Naive B cell (primary cell): ENCODE data around the gene TMEM258. TPM values are rescaled to one million over a fixed set of nuclear protein-coding genes. Genes with fewer than 3 reads are reported as not detected.

ENCODE experiments used
- ATAC-seq, 2 donors: fragments of 150-1000 bp; cut with Tn5 transposase; 2 replicates each; pipeline ENCODE4 v1.10.0; 2021; ENCODE audit warnings: low read depth in 2 of 2, mild to moderate bottlenecking in 2 of 2, moderate library complexity in 2 of 2
- DNase-seq: peaks from one replicate; pipeline ENCODE4 v3.0.0; 2022
- H3K27ac Mint-ChIP-seq, 6 donors: one replicate each; pipeline ENCODE4 v1.8.0; 2020 to 2022; ENCODE audit warnings: mild to moderate bottlenecking in 6 of 6, mixed read lengths in 6 of 6, moderate library complexity in 5 of 6, inconsistent platforms in 2 of 6
- H3K27me3 Mint-ChIP-seq, 3 donors: one replicate each; pipeline ENCODE4 v1.8.0; 2021 to 2022; ENCODE audit warnings: mixed read lengths in 3 of 3, mild to moderate bottlenecking in 1 of 3
- H3K36me3 Mint-ChIP-seq, 2 donors: one replicate each; pipeline ENCODE4 v1.8.0; 2020 to 2022; ENCODE audit warnings: mixed read lengths in 2 of 2, inconsistent platforms in 1 of 2, mild to moderate bottlenecking in 1 of 2
- H3K4me1 Mint-ChIP-seq, 3 donors: one replicate each; pipeline ENCODE4 v1.8.0; 2020 to 2022; ENCODE audit warnings: mixed read lengths in 3 of 3, inconsistent platforms in 1 of 3, mild to moderate bottlenecking in 1 of 3, moderate library complexity in 1 of 3
- H3K4me3 Mint-ChIP-seq, 8 donors: one replicate each; pipeline ENCODE4 v1.8.0; 2020 to 2022; ENCODE audit warnings: mild to moderate bottlenecking in 8 of 8, mixed read lengths in 8 of 8, moderate library complexity in 8 of 8, inconsistent platforms in 2 of 8
- H3K9me3 Mint-ChIP-seq, 7 donors: one replicate each; pipeline ENCODE4 v1.8.0; 2020 to 2022; ENCODE audit warnings: mixed read lengths in 7 of 7, mild to moderate bottlenecking in 5 of 7, inconsistent platforms in 2 of 7, moderate library complexity in 1 of 7
- polyA plus RNA-seq, 6 donors: library from polyadenylated mRNA; unstranded; fragments of 300-500 nt; fragmentation: Illumina TruSeq; gene quantifications; one replicate each; pipeline ENCODE4 v1.2.3, GENCODE V29; 2021; ENCODE audit warnings: low read depth in 6 of 6

Gene TMEM258
- polyA plus RNA-seq, 6 donors from 2014 or later, result 117 to 238 (median 185) TPM

GRCh38 chr11:61774411-61774810, 18.0 kb downstream of the TMEM258 start:
- H3K9me3 Mint-ChIP-seq, result no peaks in the 10 kb centered on the region
- no peaks in the 10 kb centered on the region for H3K36me3 Mint-ChIP-seq
- DNase-seq (no peak), ATAC-seq (no peak)
- H3K27ac Mint-ChIP-seq, result peak overlapping the region in 1 of 6 donors; percentile 92
- H3K4me3 Mint-ChIP-seq, result peak overlapping the region in 1 of 8 donors; percentile 72
- H3K4me1 Mint-ChIP-seq, result peaks cover 11 to 17% (median 11%) of the 10 kb centered on the region in 3 donors
- H3K27me3 Mint-ChIP-seq, result peaks cover 0 to 27% (median 14%) of the 10 kb centered on the region in 3 donors

GRCh38 chr11:61773809-61774208, 18.6 kb downstream of the TMEM258 start:
- H3K27ac Mint-ChIP-seq, result peak overlapping the region in 1 of 6 donors; percentile 11
- H3K4me3 Mint-ChIP-seq, result no peak overlapping the region
- H3K36me3 Mint-ChIP-seq, result no peaks in the 10 kb centered on the region
- no peaks in the 10 kb centered on the region for H3K9me3 Mint-ChIP-seq
- DNase-seq (no peak), ATAC-seq (no peak)
- peaks cover 11 to 17% (median 11%) of the 10 kb centered on the region in 3 donors for H3K4me1 Mint-ChIP-seq
- peaks cover 0 to 27% (median 14%) of the 10 kb centered on the region in 3 donors for H3K27me3 Mint-ChIP-seq

DNA sequence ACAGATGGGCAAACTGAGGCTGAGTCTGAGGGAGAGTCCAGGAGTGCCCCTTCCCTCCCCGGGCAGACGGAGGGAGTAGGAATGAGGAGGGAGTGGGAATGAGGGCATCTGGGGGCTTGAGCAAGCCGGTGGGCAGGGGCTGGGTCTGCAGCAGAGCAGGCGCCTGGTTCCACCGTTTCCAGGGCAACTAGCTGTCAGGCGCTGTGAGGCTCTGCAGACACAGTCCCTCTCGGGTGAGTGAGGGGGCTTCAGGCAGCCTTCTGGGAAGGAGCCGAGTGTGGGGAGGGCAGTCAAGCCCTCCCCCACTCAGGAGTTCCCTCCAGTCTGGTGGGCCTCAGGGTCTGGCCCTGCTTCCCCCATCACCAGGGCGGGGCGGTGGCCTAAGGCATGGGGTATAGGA, 19.0 kb downstream of the TMEM258 start:
- Mint-ChIP-seq H3K27me3 (peaks cover 0 to 27% (median 14%) of the 10 kb centered on the region in 3 donors), H3K9me3 (no peaks in the 10 kb centered on the region), H3K4me3 (no peak overlapping the region), H3K27ac (no peak overlapping the region), H3K4me1 (peaks cover 11 to 15% (median 11%) of the 10 kb centered on the region in 3 donors), H3K36me3 (no peaks in the 10 kb centered on the region)
- DNase-seq (no peak), ATAC-seq (no peak)

DNA sequence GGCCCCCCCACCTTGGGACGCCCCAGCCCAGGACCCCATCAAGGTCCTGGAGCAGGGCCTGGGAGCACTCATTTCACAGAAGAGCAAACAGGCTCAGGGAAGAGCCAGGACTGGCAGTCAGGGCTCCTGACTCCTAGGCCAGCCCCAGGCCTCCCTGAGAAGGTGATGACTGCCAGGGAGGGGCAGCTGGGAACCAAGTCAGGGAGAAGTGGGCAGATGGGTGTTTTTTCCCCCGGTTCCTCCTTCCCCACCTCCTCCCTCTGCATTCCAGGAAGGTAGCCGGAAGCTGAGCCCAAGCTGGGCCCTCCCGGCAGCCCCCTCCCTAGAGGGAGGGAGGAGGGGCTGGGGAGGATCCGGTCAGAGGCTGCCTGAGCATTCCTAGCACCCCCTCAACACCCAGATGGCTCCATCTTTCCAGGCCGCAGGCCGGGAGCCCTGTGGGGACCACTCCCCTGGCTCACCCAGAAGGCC, 20.4 kb downstream of the TMEM258 start:
- peaks cover 0 to 21% (median 14%) of the 10 kb centered on the region in 3 donors for H3K27me3 Mint-ChIP-seq
- no peak overlapping the region for H3K4me3 Mint-ChIP-seq
- DNase-seq (no peak), ATAC-seq (no peak)
- peaks cover 5 to 8% (median 7%) of the 10 kb centered on the region in 3 donors for H3K4me1 Mint-ChIP-seq
- no peaks in the 10 kb centered on the region for H3K36me3 Mint-ChIP-seq
- no peak overlapping the region for H3K27ac Mint-ChIP-seq
- H3K9me3 Mint-ChIP-seq, result no peaks in the 10 kb centered on the region

DNA sequence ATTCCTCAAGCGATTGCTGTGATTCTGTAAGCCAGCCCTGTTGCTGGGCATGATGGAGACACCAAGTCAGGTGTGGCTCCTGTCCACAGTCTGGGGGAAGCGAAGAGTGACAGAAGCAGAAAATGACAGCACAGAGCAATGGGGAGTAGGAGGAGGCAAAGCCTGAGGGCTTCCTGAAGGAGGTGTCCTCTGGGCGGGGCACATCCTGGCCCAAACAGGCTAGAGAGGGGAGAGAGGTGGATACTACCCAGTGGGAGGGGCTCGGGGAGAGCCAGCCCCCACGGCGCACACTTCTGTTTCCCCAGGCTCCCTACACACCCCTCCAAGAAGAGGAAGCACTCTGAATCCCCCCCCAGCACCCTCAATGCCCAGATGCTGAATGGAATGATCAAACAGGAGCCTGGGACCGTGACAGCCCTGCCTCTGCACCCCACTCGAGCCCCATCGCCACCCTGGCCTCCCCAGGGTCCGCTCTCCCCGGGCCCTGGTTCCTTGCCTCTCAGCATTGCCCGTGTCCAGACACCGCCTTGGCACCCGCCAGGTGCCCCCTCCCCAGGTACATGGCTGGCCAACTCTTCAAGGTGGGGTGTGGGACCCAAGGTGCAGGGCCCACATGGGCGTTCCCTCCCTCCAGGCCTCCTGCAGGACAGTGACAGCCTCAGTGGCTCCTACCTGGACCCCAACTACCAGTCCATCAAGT, 21.1 kb downstream of the TMEM258 start:
- Mint-ChIP-seq H3K36me3 (no peaks in the 10 kb centered on the region), H3K27ac (peak overlapping the region in 2 of 6 donors; percentile 34 to 76), H3K4me1 (peaks cover 2 to 7% (median 5%) of the 10 kb centered on the region in 3 donors), H3K27me3 (peaks cover 0 to 16% (median 14%) of the 10 kb centered on the region in 3 donors), H3K9me3 (no peaks in the 10 kb centered on the region), H3K4me3 (no peak overlapping the region)
- ATAC-seq, result no peak
- DNase-seq, result no peak

GRCh38 chr11:61769946-61770683, 22.3 kb downstream of the TMEM258 start:
- no peaks in the 10 kb centered on the region for H3K36me3 Mint-ChIP-seq
- H3K9me3 Mint-ChIP-seq, result no peaks in the 10 kb centered on the region
- H3K27ac Mint-ChIP-seq, result no peak overlapping the region
- H3K27me3 Mint-ChIP-seq, result peaks cover 0 to 7% (median 6%) of the 10 kb centered on the region in 3 donors
- ATAC-seq (no peak), DNase-seq (no peak)
- peaks cover 0 to 3% (median 0%) of the 10 kb centered on the region in 3 donors for H3K4me1 Mint-ChIP-seq
- no peak overlapping the region for H3K4me3 Mint-ChIP-seq

GRCh38 chr11:61769169-61769920, 23.1 kb downstream of the TMEM258 start:
- no peaks in the 10 kb centered on the region for H3K4me1 Mint-ChIP-seq
- no peaks in the 10 kb centered on the region for H3K27me3 Mint-ChIP-seq
- DNase-seq (no peak), ATAC-seq (no peak)
- H3K36me3 Mint-ChIP-seq, result no peaks in the 10 kb centered on the region
- no peak overlapping the region for H3K4me3 Mint-ChIP-seq
- no peaks in the 10 kb centered on the region for H3K9me3 Mint-ChIP-seq
- no peak overlapping the region for H3K27ac Mint-ChIP-seq

GRCh38 chr11:61768376-61769076, 23.9 kb downstream of the TMEM258 start:
- no peak overlapping the region for H3K27ac Mint-ChIP-seq
- H3K36me3 Mint-ChIP-seq, result no peaks in the 10 kb centered on the region

DNA sequence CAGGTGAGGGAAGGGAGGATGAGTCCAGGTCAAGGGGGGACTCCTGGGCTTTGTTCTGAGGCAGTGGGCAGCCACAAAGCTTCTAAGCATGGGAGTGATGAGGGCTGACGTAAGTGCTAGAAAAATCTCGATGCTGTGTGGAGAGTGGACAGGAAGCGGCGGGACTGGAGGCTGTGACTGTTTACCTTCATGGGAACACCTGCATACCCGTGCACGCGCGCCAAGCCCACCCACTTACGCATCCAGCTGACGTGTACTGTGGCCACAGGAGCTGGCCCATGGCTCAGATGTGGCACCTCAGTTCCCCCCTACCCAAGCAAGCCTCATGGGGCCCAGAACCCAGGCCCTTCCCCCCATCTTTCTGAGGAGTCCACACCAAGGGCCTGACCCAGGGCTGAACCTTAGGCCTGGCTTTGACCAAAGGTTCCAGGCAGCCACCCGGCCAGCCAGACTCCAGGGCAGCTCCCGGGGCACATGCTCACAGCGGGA, 26.0 kb downstream of the TMEM258 start:
- Mint-ChIP-seq H3K36me3 (no peaks in the 10 kb centered on the region), H3K27ac (peak overlapping the region in 2 of 6 donors; percentile 76 to 82), H3K27me3 (peaks cover 0 to 10% (median 9%) of the 10 kb centered on the region in 3 donors), H3K9me3 (no peaks in the 10 kb centered on the region), H3K4me1 (no peaks in the 10 kb centered on the region), H3K4me3 (no peak overlapping the region)
- ATAC-seq, result no peak
- no peak for DNase-seq

More at GRCh38 chr11:61768376-61769076, 23.9 kb downstream of the TMEM258 start:
- Mint-ChIP-seq H3K9me3 (no peaks in the 10 kb centered on the region), H3K4me3 (no peak overlapping the region), H3K4me1 (no peaks in the 10 kb centered on the region), H3K27me3 (no peaks in the 10 kb centered on the region)
- ATAC-seq, result no peak
- DNase-seq, result no peak

DNA sequence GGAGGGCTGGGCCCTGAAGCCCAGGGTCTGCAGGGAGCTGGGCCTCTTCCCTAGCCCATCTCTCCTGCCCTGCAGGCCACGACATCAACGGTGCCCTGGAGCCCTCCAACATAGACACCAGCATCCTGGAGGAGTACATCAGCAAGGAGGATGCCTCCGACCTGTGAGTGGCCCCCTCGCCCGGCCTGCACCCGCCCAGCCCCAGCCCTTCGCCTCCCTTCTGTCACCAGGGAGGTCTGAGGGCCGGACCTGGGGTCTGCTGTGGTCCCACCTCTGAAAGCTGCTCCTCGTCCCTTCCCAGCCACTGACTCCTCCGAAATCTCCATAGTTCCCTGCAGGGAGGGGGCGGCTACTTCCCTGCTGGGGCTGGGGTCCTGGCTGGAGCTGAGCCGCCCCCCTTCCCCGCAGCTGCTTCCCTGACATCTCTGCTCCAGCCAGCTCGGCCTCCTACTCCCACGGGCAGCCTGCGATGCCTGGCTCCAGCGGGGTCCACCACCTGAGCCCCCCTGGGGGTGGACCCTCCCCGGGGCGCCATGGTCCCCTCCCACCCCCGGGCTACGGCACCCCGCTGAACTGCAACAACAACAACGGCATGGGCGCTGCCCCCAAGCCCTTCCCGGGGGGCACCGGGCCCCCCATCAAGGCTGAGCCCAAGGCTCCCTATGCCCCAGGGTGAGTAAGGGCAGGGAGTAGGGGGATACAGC, 26.7 kb downstream of the TMEM258 start:
- no peak overlapping the region for H3K4me3 Mint-ChIP-seq
- no peaks in the 10 kb centered on the region for H3K36me3 Mint-ChIP-seq
- ATAC-seq (no peak), DNase-seq (no peak)
- H3K27me3 Mint-ChIP-seq, result peaks cover 0 to 10% (median 10%) of the 10 kb centered on the region in 3 donors
- H3K4me1 Mint-ChIP-seq, result no peaks in the 10 kb centered on the region
- no peaks in the 10 kb centered on the region for H3K9me3 Mint-ChIP-seq
- H3K27ac Mint-ChIP-seq, result no peak overlapping the region

GRCh38 chr11:61764606-61765260, 27.7 kb downstream of the TMEM258 start:
- Mint-ChIP-seq H3K4me1 (no peaks in the 10 kb centered on the region), H3K9me3 (no peaks in the 10 kb centered on the region), H3K36me3 (no peaks in the 10 kb centered on the region), H3K27me3 (peaks cover 0 to 17% (median 15%) of the 10 kb centered on the region in 3 donors), H3K4me3 (no peak overlapping the region), H3K27ac (no peak overlapping the region)
- DNase-seq, result no peak
- no peak for ATAC-seq
